Measurements from ENCODE around the gene ERVV-1.

The ERVV-1 gene

GRCh38 chr19:53037101-53038097 is 23.7 kb downstream of the ERVV-1 start:
- H3K27ac ChIP-seq = no peak overlapping the region; the same call in 1 of the 2 replicates
- no peak for TF ChIP-seq CTCF (conservative IDR thresholded peaks at IDR 0.05; ENCODE audit: low read depth)
- DNase-seq (ENCODE audit: low spot score) = peak; percentile 64
- CTCF ChIA-PET = interaction anchor here (0.6 to 0.9 kb wide), 2 partner anchors 44 to 102 kb away, joined by 3 to 4 read pairs; no protein-coding TSS in a partner anchor
- POLR2A ChIA-PET (ENCODE audit: low non-redundant PET) = no interaction called here

GRCh38 chr19:53041366-53041765 is 27.6 kb downstream of the ERVV-1 start:
- no peak overlapping the region for H3K27ac ChIP-seq
- DNase-seq (ENCODE audit: low spot score) = no peak
- ChIA-PET POLR2A (ENCODE audit: low non-redundant PET) (no interaction called here), CTCF (no interaction called here)
- TF ChIP-seq CTCF (conservative IDR thresholded peaks at IDR 0.05; ENCODE audit: low read depth) = no peak

GRCh38 chr19:53045536-53045935 is 31.8 kb downstream of the ERVV-1 start:
- ChIA-PET CTCF (interaction anchor here (0.7 kb wide), 1 partner anchor 119 kb away, joined by 4 read pairs; no protein-coding TSS in a partner anchor), POLR2A (ENCODE audit: low non-redundant PET) (no interaction called here)
- H3K27ac ChIP-seq = no peak overlapping the region
- no peak for TF ChIP-seq CTCF (conservative IDR thresholded peaks at IDR 0.05; ENCODE audit: low read depth)
- DNase-seq (ENCODE audit: low spot score) = no peak

- ChIA-PET CTCF (interaction anchor here (0.6 kb wide), 1 partner anchor 123 kb away, joined by 3 read pairs; no protein-coding TSS in a partner anchor), POLR2A (ENCODE audit: low non-redundant PET) (no interaction called here)
- TF ChIP-seq CTCF (conservative IDR thresholded peaks at IDR 0.05; ENCODE audit: low read depth) = no peak
- no peak for DNase-seq (ENCODE audit: low spot score)
- no peak overlapping the region for H3K27ac ChIP-seq
Observed at GRCh38 chr19:53047379-53047778, 33.7 kb downstream of the ERVV-1 start.

GRCh38 chr19:53055117-53055516 is 41.4 kb downstream of the ERVV-1 start:
- CTCF ChIA-PET = interaction anchor here (0.7 kb wide), 1 partner anchor 37 kb away, joined by 3 read pairs; no protein-coding TSS in a partner anchor
- no peak for TF ChIP-seq CTCF (conservative IDR thresholded peaks at IDR 0.05; ENCODE audit: low read depth)
- POLR2A ChIA-PET (ENCODE audit: low non-redundant PET) = no interaction called here
- DNase-seq (ENCODE audit: low spot score) = no peak
- no peak overlapping the region for H3K27ac ChIP-seq

- ChIA-PET CTCF (no interaction called here), POLR2A (ENCODE audit: low non-redundant PET) (no interaction called here)
- no peak for TF ChIP-seq CTCF (conservative IDR thresholded peaks at IDR 0.05; ENCODE audit: low read depth)
- peak; percentile 35 for DNase-seq (ENCODE audit: low spot score)
- no peak overlapping the region for H3K27ac ChIP-seq
Observed at GRCh38 chr19:53057904-53058580, 44.3 kb downstream of the ERVV-1 start.
